Gastrocnemius medialis (tissue), 4 donors: Measurements from ENCODE around the gene HADH.

Experiments
- CTCF ChIP-seq, 5 experiments: fragments of 450-650 bp in 3 of 5; fragments of 200-600 bp in 2 of 5; sonication (generic) in 2 of 5; IDR thresholded peaks in 4 of 5; conservative IDR thresholded peaks in 1 of 5; 1 replicate in 4 of 5; 2 replicates in 1 of 5; pipeline ENCODE4 v1.5.1; 2016 to 2019; ENCODE audit warnings: antibody characterized with exemption in 5 of 5, mild to moderate bottlenecking in 3 of 5, moderate library complexity in 3 of 5
- POLR2A ChIP-seq, 2 donors: fragments of 450-650 bp; IDR thresholded peaks; one replicate each; pipeline ENCODE4 v1.6.1; 2017; ENCODE audit warnings: antibody characterized with exemption in 2 of 2, mild to moderate bottlenecking in 2 of 2, moderate library complexity in 2 of 2

- TF ChIP-seq CTCF (IDR thresholded peaks at IDR 0.05 in 4 of 5, conservative IDR thresholded peaks at IDR 0.05 in 1 of 5) (no peak), POLR2A (IDR thresholded peaks at IDR 0.05) (no peak)
Measured at GRCh38 chr4:108048157-108048556, 58.5 kb downstream of the HADH start.
